HG02763 (cell line): ENCODE results near the gene COLQ.
"Not testable (repeated sequence)": the region's sequence is repeated elsewhere in the genome, so short reads cannot be mapped to it uniquely, and the experiment has no call there.

Experiments used
- ATAC-seq: cut with Tn5 transposase; IDR thresholded peaks from one replicate; pipeline ENCODE4 v1.9.1; 2021; ENCODE audit warnings: mild to moderate bottlenecking, moderate library complexity; ENCODE audit not compliant: unreplicated experiment

The COLQ gene

GRCh38 chr3:15521573-15521965 is at the start of gene COLQ:
TSS of gene COLQ (minus strand) at chr3:15521706. CDS start at chr3:15521625, 81 bp downstream.
- no peak for ATAC-seq

- no peak for ATAC-seq
Measured at GRCh38 chr3:15563190-15563589, 41.7 kb upstream of the COLQ start.

GRCh38 chr3:15562560-15562959 is 41.1 kb upstream of the COLQ start:
- ATAC-seq = no peak

GRCh38 chr3:15558581-15558980 is 37.1 kb upstream of the COLQ start:
- no peak for ATAC-seq

GRCh38 chr3:15557511-15557946 is 36.0 kb upstream of the COLQ start:
- ATAC-seq = no peak

GRCh38 chr3:15556512-15556911 is 35.0 kb upstream of the COLQ start:
- ATAC-seq = peak; percentile 85

- ATAC-seq = no peak
Measured at GRCh38 chr3:15553749-15554148, 32.2 kb upstream of the COLQ start.

GRCh38 chr3:15551902-15552301 is 30.4 kb upstream of the COLQ start:
- ATAC-seq = no peak

GRCh38 chr3:15549846-15550245 is 28.3 kb upstream of the COLQ start:
- no peak for ATAC-seq

GRCh38 chr3:15542614-15543013 is 21.1 kb upstream of the COLQ start:
- ATAC-seq = no peak

GRCh38 chr3:15541371-15541770 is 19.9 kb upstream of the COLQ start:
- ATAC-seq = no peak

- no peak for ATAC-seq
Measured at GRCh38 chr3:15539066-15539465, 17.6 kb upstream of the COLQ start.

GRCh38 chr3:15538345-15538744 is 16.8 kb upstream of the COLQ start:
- ATAC-seq = no peak

- no peak for ATAC-seq
Measured at GRCh38 chr3:15536856-15537255, 15.3 kb upstream of the COLQ start.

GRCh38 chr3:15535732-15536131 is 14.2 kb upstream of the COLQ start:
- ATAC-seq = no peak

GRCh38 chr3:15532614-15533013 is 11.1 kb upstream of the COLQ start:
- not testable (repeated sequence) for ATAC-seq

GRCh38 chr3:15531346-15531745 is 9.8 kb upstream of the COLQ start:
- no peak for ATAC-seq

- no peak for ATAC-seq
Measured at GRCh38 chr3:15528854-15529537, 7.5 kb upstream of the COLQ start.

- no peak for ATAC-seq
Measured at GRCh38 chr3:15527031-15527459, 5.5 kb upstream of the COLQ start.

GRCh38 chr3:15525790-15526189 is 4.3 kb upstream of the COLQ start:
- ATAC-seq = no peak

GRCh38 chr3:15523660-15524417 is 2.3 kb upstream of the COLQ start:
- ATAC-seq = no peak

GRCh38 chr3:15522016-15522415 is 510 bp upstream of the COLQ start:
- no peak for ATAC-seq
